Lower leg skin (tissue), 3 donors: ENCODE results near the gene ST6GALNAC3.

Source experiments
- CTCF ChIP-seq, 3 donors: fragments of 450-650 bp; IDR thresholded peaks; one replicate each; pipeline ENCODE4 v1.5.1; 2016; ENCODE audit warnings: antibody characterized with exemption in 3 of 3, mild to moderate bottlenecking in 3 of 3, moderate library complexity in 2 of 3
- POLR2A ChIP-seq, 2 donors: fragments of 450-650 bp; IDR thresholded peaks; one replicate each; pipeline ENCODE4 v1.6.1; 2016 to 2017; ENCODE audit warnings: antibody characterized with exemption in 2 of 2, mild to moderate bottlenecking in 1 of 2, moderate library complexity in 1 of 2

DNA sequence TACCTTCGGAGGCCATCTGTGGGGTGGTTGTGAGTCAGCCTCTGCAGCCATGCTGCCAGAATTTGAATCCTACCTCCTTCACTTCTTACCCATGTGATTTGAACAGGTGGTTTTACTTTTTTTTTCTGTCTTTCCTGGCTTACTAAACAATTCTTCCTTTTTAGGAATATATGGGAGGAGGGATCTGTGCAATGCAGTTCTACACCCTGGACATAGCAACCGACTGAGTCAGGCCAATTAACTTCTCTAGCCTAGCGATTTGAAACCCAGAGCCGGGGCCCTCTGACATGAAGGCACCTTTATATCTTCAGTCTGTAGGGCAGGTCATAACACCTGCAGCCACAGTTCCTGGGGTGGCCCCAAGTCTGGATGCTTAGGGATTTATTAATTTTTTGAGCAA, 83.6 kb downstream of the ST6GALNAC3 start:
- TF ChIP-seq CTCF (IDR thresholded peaks at IDR 0.05) (no peak), POLR2A (IDR thresholded peaks at IDR 0.05) (no peak)
